Muscle of back (tissue), 11 donors: ENCODE results near the gene CHP1. TPM values are rescaled to one million over a fixed set of nuclear protein-coding genes. Genes with fewer than 3 reads are reported as not detected.
"Not testable (repeated sequence)": the region's sequence is repeated elsewhere in the genome, so short reads cannot be mapped to it uniquely, and the experiment has no call there.

ENCODE experiments used
- DNase-seq, 3 donors: peaks; one replicate each; pipeline versions ENCODE4 v3.0.0 to v3.0.0-alpha.2; 2013
- polyA plus RNA-seq, 10 donors: library from polyadenylated mRNA; unstranded; fragments of 120-200 nt; gene quantifications; one replicate each; pipeline ENCODE4 v1.2.1, GENCODE V29; 2013; ENCODE audit not compliant: insufficient read length in 10 of 10

CHP1 gene
- polyA plus RNA-seq, 10 donors = 39.4 to 62.0 (median 50.8) TPM

- no peak for DNase-seq
Observed at GRCh38 chr15:41288464-41288863, 57.4 kb downstream of the CHP1 start.

GRCh38 chr15:41289953-41290352 lies 58.9 kb downstream of the CHP1 start:
- DNase-seq = no peak

- DNase-seq = peak in 1 of 3 donors; percentile 13
Observed at GRCh38 chr15:41291065-41291631, 60.1 kb downstream of the CHP1 start.

- DNase-seq = no peak
Observed at GRCh38 chr15:41292521-41292920, 61.5 kb downstream of the CHP1 start.

- DNase-seq = not testable (repeated sequence)
Observed at GRCh38 chr15:41301139-41301538, 70.1 kb downstream of the CHP1 start.

- DNase-seq = no peak
Observed at GRCh38 chr15:41301587-41301986, 70.5 kb downstream of the CHP1 start.

- no peak for DNase-seq
Observed at GRCh38 chr15:41304149-41304770, 73.2 kb downstream of the CHP1 start.

- DNase-seq = no peak
Observed at GRCh38 chr15:41307679-41308078, 76.6 kb downstream of the CHP1 start.

GRCh38 chr15:41309226-41309905 lies 78.3 kb downstream of the CHP1 start:
- DNase-seq = no peak

- not testable (repeated sequence) for DNase-seq
Observed at GRCh38 chr15:41320805-41321330, 89.8 kb downstream of the CHP1 start.

- DNase-seq = no peak
Observed at GRCh38 chr15:41323611-41324010, 92.5 kb downstream of the CHP1 start.

GRCh38 chr15:41331281-41331680 lies 100.2 kb downstream of the CHP1 start:
- no peak for DNase-seq

Other genes starting within 250 kb of the CHP1 start
- 10 to 100 TPM; 11.9 to 19.0 (median 14.7) TPM for gene INO80, start 115.0 kb upstream of the CHP1 start, polyA plus RNA-seq
- gene EXD1, start 511 bp upstream of the CHP1 start, polyA plus RNA-seq = not detected
- gene OIP5, start 101.3 kb downstream of the CHP1 start, polyA plus RNA-seq = 1 to 10 TPM; 3.1 to 6.7 (median 4.0) TPM
- 10 to 100 TPM; 26.1 to 65.9 (median 39.5) TPM for gene NUSAP1, start 101.6 kb downstream of the CHP1 start, polyA plus RNA-seq
- 10 to 100 TPM; 17.0 to 21.2 (median 18.8) TPM for gene NDUFAF1, start 171.2 kb downstream of the CHP1 start, polyA plus RNA-seq
- gene RTF1, start 185.8 kb downstream of the CHP1 start, polyA plus RNA-seq = 10 to 100 TPM; 35.9 to 58.2 (median 44.5) TPM